ENCODE results near the gene HSD17B7.

Gene HSD17B7

GRCh38 chr1:162847839-162848453 lies 57.4 kb downstream of the HSD17B7 start:
- H3K4me3 ChIP-seq (ENCODE audit: low read depth, low read length), result no peak overlapping the region
- TF ChIP-seq MAX (IDR thresholded peaks at IDR 0.05; ENCODE audit: low read depth, low read length) (no peak), POLR2A (IDR thresholded peaks at IDR 0.05; ENCODE audit: extremely low read depth, insufficient read length) (no peak), MYC (IDR thresholded peaks at IDR 0.05; ENCODE audit: low read depth, low read length) (no peak)
- TF ChIP-seq, protein P1, sequence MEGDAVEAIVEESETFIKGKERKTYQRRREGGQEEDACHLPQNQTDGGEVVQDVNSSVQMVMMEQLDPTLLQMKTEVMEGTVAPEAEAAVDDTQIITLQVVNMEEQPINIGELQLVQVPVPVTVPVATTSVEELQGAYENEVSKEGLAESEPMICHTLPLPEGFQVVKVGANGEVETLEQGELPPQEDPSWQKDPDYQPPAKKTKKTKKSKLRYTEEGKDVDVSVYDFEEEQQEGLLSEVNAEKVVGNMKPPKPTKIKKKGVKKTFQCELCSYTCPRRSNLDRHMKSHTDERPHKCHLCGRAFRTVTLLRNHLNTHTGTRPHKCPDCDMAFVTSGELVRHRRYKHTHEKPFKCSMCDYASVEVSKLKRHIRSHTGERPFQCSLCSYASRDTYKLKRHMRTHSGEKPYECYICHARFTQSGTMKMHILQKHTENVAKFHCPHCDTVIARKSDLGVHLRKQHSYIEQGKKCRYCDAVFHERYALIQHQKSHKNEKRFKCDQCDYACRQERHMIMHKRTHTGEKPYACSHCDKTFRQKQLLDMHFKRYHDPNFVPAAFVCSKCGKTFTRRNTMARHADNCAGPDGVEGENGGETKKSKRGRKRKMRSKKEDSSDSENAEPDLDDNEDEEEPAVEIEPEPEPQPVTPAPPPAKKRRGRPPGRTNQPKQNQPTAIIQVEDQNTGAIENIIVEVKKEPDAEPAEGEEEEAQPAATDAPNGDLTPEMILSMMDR (IDR thresholded peaks at IDR 0.05; ENCODE audit: low read depth, low read length), result peak; percentile 78

DNA sequence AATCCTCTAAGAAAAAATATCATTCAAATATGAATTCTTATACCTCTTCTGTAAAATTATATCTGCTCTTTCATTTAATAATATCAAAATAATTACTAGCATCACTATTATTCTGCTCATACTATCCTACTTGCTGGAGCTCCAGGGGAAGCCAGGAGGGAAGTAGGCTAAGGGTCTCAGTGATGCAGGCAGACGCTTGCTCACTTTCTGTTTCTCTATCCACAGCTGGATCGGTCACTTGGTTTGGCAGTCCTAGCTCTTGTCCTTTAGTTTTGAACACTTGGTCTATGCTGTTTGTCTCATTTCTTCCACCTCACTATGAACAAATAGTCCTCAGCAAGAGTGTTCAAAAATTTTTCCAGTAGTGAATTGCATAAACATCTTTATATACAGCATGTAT lies 59.2 kb downstream of the HSD17B7 start:
- H3K4me3 ChIP-seq (ENCODE audit: low read depth, low read length), result no peak overlapping the region
- no peak for TF ChIP-seq POLR2A (IDR thresholded peaks at IDR 0.05; ENCODE audit: extremely low read depth, insufficient read length)
- no peak for TF ChIP-seq MYC (IDR thresholded peaks at IDR 0.05; ENCODE audit: low read depth, low read length)
- no peak for TF ChIP-seq MAX (IDR thresholded peaks at IDR 0.05; ENCODE audit: low read depth, low read length)
- TF ChIP-seq, protein P1 (IDR thresholded peaks at IDR 0.05; ENCODE audit: low read depth, low read length), result no peak

More at GRCh38 chr1:162847839-162848453, 57.4 kb downstream of the HSD17B7 start:
- peak; percentile 77 for DNase-seq (ENCODE audit: low read depth)

GRCh38 chr1:162851341-162851740 lies 60.8 kb downstream of the HSD17B7 start:
- TF ChIP-seq MYC (IDR thresholded peaks at IDR 0.05; ENCODE audit: low read depth, low read length) (no peak), POLR2A (IDR thresholded peaks at IDR 0.05; ENCODE audit: extremely low read depth, insufficient read length) (no peak), MAX (IDR thresholded peaks at IDR 0.05; ENCODE audit: low read depth, low read length) (no peak)
- TF ChIP-seq, protein P1 (IDR thresholded peaks at IDR 0.05; ENCODE audit: low read depth, low read length), result no peak
- no peak for DNase-seq (ENCODE audit: low read depth)
- no peak overlapping the region for H3K4me3 ChIP-seq (ENCODE audit: low read depth, low read length)

More for the DNA sequence above, 59.2 kb downstream of the HSD17B7 start:
- no peak for DNase-seq (ENCODE audit: low read depth)

DNA sequence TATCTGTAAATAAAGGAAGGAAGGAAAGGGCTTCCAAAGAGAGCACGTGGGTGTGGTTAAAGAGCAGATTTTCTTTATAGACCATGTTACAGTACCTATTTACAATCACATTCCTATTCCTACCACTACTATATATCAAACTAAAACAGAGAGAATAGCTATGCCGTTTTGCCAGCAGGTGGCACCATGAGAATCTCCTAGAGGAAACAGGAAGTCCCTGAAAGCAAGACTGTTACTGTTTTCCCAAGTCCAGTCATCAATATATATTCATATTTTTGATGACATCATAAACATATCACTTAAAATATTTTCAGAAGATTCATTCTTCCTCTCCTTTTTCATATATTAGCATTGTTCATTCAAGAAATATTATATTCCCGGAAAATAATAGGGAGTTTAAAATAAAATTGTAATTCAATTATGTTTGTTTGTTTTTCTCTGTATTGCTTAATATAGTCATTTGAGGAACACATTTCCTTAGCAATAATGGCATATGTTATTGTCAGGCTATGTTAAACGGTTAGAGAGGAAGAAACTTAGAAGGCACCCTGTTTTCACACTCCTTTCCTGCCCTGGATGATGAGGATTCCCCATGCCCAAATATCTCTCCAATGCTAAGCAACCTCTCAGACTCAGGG lies 63.9 kb downstream of the HSD17B7 start:
- peak; percentile 69 for DNase-seq (ENCODE audit: low read depth)
- no peak for TF ChIP-seq MYC (IDR thresholded peaks at IDR 0.05; ENCODE audit: low read depth, low read length)
- TF ChIP-seq POLR2A (IDR thresholded peaks at IDR 0.05; ENCODE audit: extremely low read depth, insufficient read length), result no peak
- 0 out of 2 replicates have a peak, but pooled peaks have one; percentile 19 for TF ChIP-seq MAX (IDR thresholded peaks at IDR 0.05; ENCODE audit: low read depth, low read length)
- TF ChIP-seq, protein P1 (IDR thresholded peaks at IDR 0.05; ENCODE audit: low read depth, low read length), result peak; percentile 70
- no peak overlapping the region for H3K4me3 ChIP-seq (ENCODE audit: low read depth, low read length)

- no peak overlapping the region for H3K4me3 ChIP-seq (ENCODE audit: low read depth, low read length)
- TF ChIP-seq MAX (IDR thresholded peaks at IDR 0.05; ENCODE audit: low read depth, low read length) (no peak), MYC (IDR thresholded peaks at IDR 0.05; ENCODE audit: low read depth, low read length) (no peak), POLR2A (IDR thresholded peaks at IDR 0.05; ENCODE audit: extremely low read depth, insufficient read length) (no peak)
- TF ChIP-seq, protein P1 (IDR thresholded peaks at IDR 0.05; ENCODE audit: low read depth, low read length), result no peak
- DNase-seq (ENCODE audit: low read depth), result no peak
Measured at GRCh38 chr1:162855461-162856150, 65.1 kb downstream of the HSD17B7 start.
